HL-60 (cell line): ENCODE results near the gene TMEM213.
A peak's percentile ranks its signal among the peaks of the same experiment; 100 is the strongest.

Experiments used
- DNase-seq, 2 experiments: peaks; one replicate each; pipeline ENCODE4 v3.0.0-alpha.2; 2010 to 2020; ENCODE audit warnings: low read depth in 1 of 2, low spot score in 1 of 2
- H3K27ac ChIP-seq: fragments of 250-450 bp; sonication (Bioruptor Pico); replicated peaks from 2 replicates; pipeline ENCODE4 v1.5.1; 2020; ENCODE audit warnings: mild to moderate bottlenecking, moderate library complexity
- H3K27me3 ChIP-seq: fragments of 250-450 bp; sonication (Bioruptor Pico); 2 replicates; pipeline ENCODE4 v1.5.1; 2021; ENCODE audit warnings: mild to moderate bottlenecking, moderate library complexity; ENCODE audit not compliant: insufficient read depth, poor library complexity, severe bottlenecking
- H3K4me3 ChIP-seq: replicated peaks from 2 replicates; pipeline ENCODE4 v1.5.1; 2011; ENCODE audit warnings: mild to moderate bottlenecking, control low read depth, low read length; ENCODE audit not compliant: insufficient read depth
- CTCF ChIP-seq: IDR thresholded peaks from one replicate; pipeline ENCODE4 v1.5.1; 2011; ENCODE audit warnings: low read length, control low read depth, inconsistent platforms; ENCODE audit not compliant: insufficient read depth
- GABPA ChIP-seq: IDR thresholded peaks from 2 replicates; pipeline ENCODE4 v1.6.1; 2012; ENCODE audit warnings: low read depth
- POLR2AphosphoS5 ChIP-seq: IDR thresholded peaks from 2 replicates; pipeline ENCODE4 v1.6.1; 2012; ENCODE audit warnings: low read depth
- REST ChIP-seq: IDR thresholded peaks from 2 replicates; pipeline ENCODE4 v1.6.1; 2012; ENCODE audit warnings: low read depth; ENCODE audit not compliant: insufficient replicate concordance
- SPI1 ChIP-seq: IDR thresholded peaks from 2 replicates; pipeline ENCODE4 v1.6.1; 2012; ENCODE audit warnings: low read depth, mild to moderate bottlenecking, borderline replicate concordance

The TMEM213 gene

GRCh38 chr7:138861051-138861450 is 63.3 kb downstream of the TMEM213 start:
- no peak for DNase-seq
- Histone ChIP-seq H3K27me3 (no peaks in the 10 kb centered on the region), H3K27ac (no peak overlapping the region), H3K4me3 (no peak overlapping the region)
- TF ChIP-seq SPI1 (no peak), POLR2AphosphoS5 (no peak), GABPA (no peak), REST (no peak), CTCF (no peak)

- DNase-seq, result no peak
- Histone ChIP-seq H3K27ac (no peak overlapping the region), H3K4me3 (no peak overlapping the region), H3K27me3 (no peaks in the 10 kb centered on the region)
- TF ChIP-seq REST, result no peak
- TF ChIP-seq GABPA, result no peak
- TF ChIP-seq SPI1, result no peak
- TF ChIP-seq POLR2AphosphoS5, result no peak
These were observed 66.1 kb downstream of the TMEM213 start for GRCh38 chr7:138863931-138864330.

GRCh38 chr7:138864667-138865066 is 66.9 kb downstream of the TMEM213 start:
- DNase-seq, result peak; percentile 41 to 88
- Histone ChIP-seq H3K4me3 (no peak overlapping the region), H3K27ac (no peak overlapping the region), H3K27me3 (no peaks in the 10 kb centered on the region)
- TF ChIP-seq CTCF (no peak), REST (no peak), POLR2AphosphoS5 (no peak), SPI1 (no peak), GABPA (no peak)

- TF ChIP-seq CTCF (peak; percentile 76), GABPA (no peak)
- H3K4me3 ChIP-seq, result no peak overlapping the region
- H3K27ac ChIP-seq, result no peak overlapping the region
- no peaks in the 10 kb centered on the region for H3K27me3 ChIP-seq
- peak; percentile 33 to 57 for DNase-seq
These were observed 68.0 kb downstream of the TMEM213 start for GRCh38 chr7:138865843-138866242.
